SIG-M5 (cell line): ENCODE measurements around the gene ITIH3.

Experiments
- DNase-seq: peaks from one replicate; lab custom pipeline; 2025; lab: John Stamatoyannopoulos, UW

The ITIH3 gene

GRCh38 chr3:52829482-52829881 is 34.9 kb downstream of the ITIH3 start:
- no peak for DNase-seq

- no peak for DNase-seq
These were observed 35.4 kb downstream of the ITIH3 start for GRCh38 chr3:52829906-52830463.

GRCh38 chr3:52830535-52831258 is 36.1 kb downstream of the ITIH3 start, which contains the start of gene ITIH4:
ITIH4 (minus strand) TSS chr3:52830672; CDS start chr3:52830642, 30 bp downstream.
- no peak for DNase-seq

- DNase-seq = no peak
These were observed 37.1 kb downstream of the ITIH3 start for GRCh38 chr3:52831500-52832301.

GRCh38 chr3:52833202-52833601 is 38.6 kb downstream of the ITIH3 start:
- DNase-seq = no peak

GRCh38 chr3:52834871-52835501 is 40.4 kb downstream of the ITIH3 start, which contains the start of gene MUSTN1:
MUSTN1 (minus strand) TSS chr3:52835019; CDS start chr3:52834948, 71 bp downstream.
- no peak for DNase-seq

- no peak for DNase-seq
These were observed 41.3 kb downstream of the ITIH3 start for GRCh38 chr3:52835766-52836470.

GRCh38 chr3:52836471-52836845 is 41.9 kb downstream of the ITIH3 start:
- DNase-seq = no peak

GRCh38 chr3:52836986-52837385 is 42.4 kb downstream of the ITIH3 start:
- no peak for DNase-seq

GRCh38 chr3:52838561-52839267 is 44.1 kb downstream of the ITIH3 start:
- no peak for DNase-seq

GRCh38 chr3:52839268-52839575 is 44.6 kb downstream of the ITIH3 start:
- DNase-seq = no peak

GRCh38 chr3:52839892-52840545 is 45.4 kb downstream of the ITIH3 start:
- no peak for DNase-seq

GRCh38 chr3:52841211-52841980 is 46.8 kb downstream of the ITIH3 start:
- DNase-seq = no peak

GRCh38 chr3:52841981-52842340 is 47.4 kb downstream of the ITIH3 start:
- no peak for DNase-seq

- DNase-seq = no peak
These were observed 47.8 kb downstream of the ITIH3 start for GRCh38 chr3:52842424-52842823.

GRCh38 chr3:52843108-52843865 is 48.7 kb downstream of the ITIH3 start:
- DNase-seq = no peak

- DNase-seq = no peak
These were observed 49.3 kb downstream of the ITIH3 start for GRCh38 chr3:52843881-52844280.

- DNase-seq = peak; percentile 24
These were observed 49.8 kb downstream of the ITIH3 start for GRCh38 chr3:52844290-52844975.

GRCh38 chr3:52845157-52845556 is 50.6 kb downstream of the ITIH3 start:
- DNase-seq = no peak
